Thymus (tissue), 11 donors: ENCODE data around the gene IGIP. TPM values are rescaled to one million over a fixed set of nuclear protein-coding genes. Genes with fewer than 3 reads are reported as not detected.

Source experiments
- DNase-seq, 9 donors: peaks; one replicate each; pipeline ENCODE4 v3.0.0-alpha.2; 2013; ENCODE audit warnings: low spot score in 9 of 9, low read depth in 6 of 9, missing footprints in 1 of 9
- H3K27ac ChIP-seq, 2 donors: one replicate each; pipeline ENCODE4 v1.5.1; 2013; ENCODE audit warnings: control low read depth in 1 of 2, low read depth in 1 of 2, low read length in 1 of 2, mild to moderate bottlenecking in 1 of 2, moderate library complexity in 1 of 2
- H3K27me3 ChIP-seq, 2 donors: one replicate each; pipeline ENCODE4 v1.5.1; 2013; ENCODE audit warnings: low read length in 1 of 2; ENCODE audit not compliant: control insufficient read depth in 2 of 2, insufficient read depth in 1 of 2
- H3K36me3 ChIP-seq, 2 donors: one replicate each; pipeline ENCODE4 v1.5.1; 2013; ENCODE audit warnings: low read length in 1 of 2, mild to moderate bottlenecking in 1 of 2, moderate library complexity in 1 of 2; ENCODE audit not compliant: control insufficient read depth in 2 of 2, insufficient read depth in 2 of 2
- H3K4me1 ChIP-seq, 2 donors: one replicate each; pipeline ENCODE4 v1.5.1; 2013; ENCODE audit warnings: low read length in 2 of 2; ENCODE audit not compliant: control insufficient read depth in 2 of 2, insufficient read depth in 2 of 2
- H3K4me3 ChIP-seq, 2 donors: one replicate each; pipeline ENCODE4 v1.5.1; 2013; ENCODE audit warnings: low read length in 2 of 2, control low read depth in 1 of 2, mild to moderate bottlenecking in 1 of 2
- H3K9me3 ChIP-seq, 2 donors: one replicate each; pipeline ENCODE4 v1.5.1; 2013; ENCODE audit warnings: low read length in 1 of 2, mild to moderate bottlenecking in 1 of 2; ENCODE audit not compliant: control insufficient read depth in 2 of 2, insufficient read depth in 1 of 2
- WGBS: extraction: QIAGEN DNeasy Blood & Tissue Kit; methylation state at CpG from one replicate; pipeline ENCODE4 v1.1.7; 2013; 5-methylcytosine and 5-hydroxymethylcytosine counted together
- polyA plus RNA-seq: library from polyadenylated mRNA; stranded (reverse); fragments of 200-250 nt; gene quantifications from one replicate; pipeline ENCODE4 v1.2.3, GENCODE V29; 2013
- total RNA-seq: library from RNA; stranded (reverse); fragments of 120-200 nt; gene quantifications from one replicate; pipeline ENCODE4 v1.2.4, GENCODE V29; 2013
- donor health status: healthy.

IGIP gene
- total and polyA plus RNA-seq, 2 donors, result 1.5 to 9.2 TPM

GRCh38 chr5:140174465-140175366 is 49.0 kb downstream of the IGIP start, which contains the start of gene CYSTM1:
Gene CYSTM1, plus strand, starts transcription at chr5:140175188. Its CDS starts 19,278 bp downstream, at chr5:140194466.
- WGBS, result 3% methylated on average over 61 of the region's 61 CpGs
- peaks cover 9 to 13% of the 10 kb centered on the region in 2 donors for H3K4me1 ChIP-seq

DNA sequence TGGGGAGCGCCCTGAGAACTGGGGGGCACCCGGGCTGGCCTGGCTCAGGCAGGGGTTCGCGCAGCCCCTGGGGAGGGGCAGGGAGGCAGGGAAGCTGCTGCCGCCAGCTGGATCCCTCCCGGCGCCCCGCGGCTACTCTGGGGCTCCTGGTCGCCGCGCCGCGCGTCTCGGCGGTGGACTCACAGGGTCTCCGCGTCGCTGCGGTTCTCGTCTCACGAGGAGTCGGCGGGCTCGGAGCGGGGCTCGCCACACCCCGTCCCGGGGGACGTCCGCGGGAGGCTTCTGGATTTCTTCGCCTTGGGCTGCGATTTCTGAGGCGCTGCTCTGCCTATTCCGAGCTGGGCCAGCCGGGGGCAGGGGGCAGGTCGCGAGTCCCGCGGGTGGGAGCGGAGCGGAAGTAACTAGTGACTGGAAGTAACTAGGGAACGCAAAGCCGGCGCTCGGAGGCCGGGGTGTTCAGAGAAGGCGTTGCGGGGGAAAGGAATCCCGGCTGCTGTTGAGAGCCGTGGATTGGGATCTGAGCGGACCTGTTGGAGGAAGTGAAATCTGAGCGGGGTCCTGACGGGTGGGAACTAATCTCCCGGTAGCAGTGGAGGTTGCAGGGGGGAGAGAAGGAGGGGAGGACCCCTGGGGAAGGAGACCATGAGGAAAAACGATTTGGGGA is 49.8 kb downstream of the IGIP start:
- Histone ChIP-seq H3K9me3 (peaks cover 0 to 3% of the 10 kb centered on the region in 2 donors), H3K27ac (peak overlapping the region; percentile 68 to 86), H3K4me3 (peak overlapping the region; percentile 70 to 81), H3K36me3 (no peaks in the 10 kb centered on the region), H3K4me1 (peaks cover 9 to 13% of the 10 kb centered on the region in 2 donors), H3K27me3 (peaks cover 2 to 27% of the 10 kb centered on the region in 2 donors)
- under 1% methylated on average over 58 of the region's 58 CpGs for WGBS
- DNase-seq, result peak in 8 of 9 donors; percentile 21 to 78 (median 48)

More at GRCh38 chr5:140174465-140175366, 49.0 kb downstream of the IGIP start, which contains the start of gene CYSTM1:
- Histone ChIP-seq H3K9me3 (peaks cover 0 to 3% of the 10 kb centered on the region in 2 donors), H3K36me3 (no peaks in the 10 kb centered on the region), H3K27ac (peak within 1 kb of the TSS; percentile 68 to 86), H3K4me3 (peak within 1 kb of the TSS; percentile 70 to 81), H3K27me3 (peaks cover 2 to 27% of the 10 kb centered on the region in 2 donors)
- DNase-seq, result peak; percentile 73 to 97 (median 93)

GRCh38 chr5:140176031-140176387 is 50.3 kb downstream of the IGIP start:
- H3K36me3 ChIP-seq, result no peaks in the 10 kb centered on the region
- H3K4me1 ChIP-seq, result peaks cover 9 to 13% of the 10 kb centered on the region in 2 donors
- H3K9me3 ChIP-seq, result peaks cover 0 to 3% of the 10 kb centered on the region in 2 donors
- H3K4me3 ChIP-seq, result peak overlapping the region; percentile 70 to 81
- no peak for DNase-seq
- H3K27me3 ChIP-seq, result peaks cover 2 to 27% of the 10 kb centered on the region in 2 donors
- 6% methylated on average over 4 of the region's 4 CpGs for WGBS
- H3K27ac ChIP-seq, result no peak overlapping the region

DNA sequence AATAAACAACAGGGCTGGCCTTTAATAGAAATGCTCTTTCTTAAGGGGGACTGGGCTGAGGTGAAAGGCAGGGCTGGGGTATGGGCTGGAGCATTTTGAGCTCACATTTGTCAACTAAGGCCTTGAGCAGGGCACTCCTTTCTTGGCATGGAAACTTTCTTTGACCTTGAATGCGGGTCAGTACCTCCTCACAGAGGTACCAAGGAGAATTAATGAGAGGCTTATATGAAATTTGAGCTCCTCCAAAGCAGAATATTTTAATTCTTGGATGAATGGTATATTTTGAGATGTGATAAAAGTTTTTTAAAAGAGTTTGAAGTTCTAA is 52.3 kb downstream of the IGIP start:
- Histone ChIP-seq H3K27ac (no peak overlapping the region), H3K9me3 (peaks cover 0 to 3% of the 10 kb centered on the region in 2 donors), H3K4me1 (peaks cover 9 to 17% of the 10 kb centered on the region in 2 donors), H3K36me3 (no peaks in the 10 kb centered on the region), H3K27me3 (peaks cover 2 to 21% of the 10 kb centered on the region in 2 donors), H3K4me3 (no peak overlapping the region)
- no peak for DNase-seq
- WGBS, result 96% methylated on average over 1 of the region's 1 CpG

DNA sequence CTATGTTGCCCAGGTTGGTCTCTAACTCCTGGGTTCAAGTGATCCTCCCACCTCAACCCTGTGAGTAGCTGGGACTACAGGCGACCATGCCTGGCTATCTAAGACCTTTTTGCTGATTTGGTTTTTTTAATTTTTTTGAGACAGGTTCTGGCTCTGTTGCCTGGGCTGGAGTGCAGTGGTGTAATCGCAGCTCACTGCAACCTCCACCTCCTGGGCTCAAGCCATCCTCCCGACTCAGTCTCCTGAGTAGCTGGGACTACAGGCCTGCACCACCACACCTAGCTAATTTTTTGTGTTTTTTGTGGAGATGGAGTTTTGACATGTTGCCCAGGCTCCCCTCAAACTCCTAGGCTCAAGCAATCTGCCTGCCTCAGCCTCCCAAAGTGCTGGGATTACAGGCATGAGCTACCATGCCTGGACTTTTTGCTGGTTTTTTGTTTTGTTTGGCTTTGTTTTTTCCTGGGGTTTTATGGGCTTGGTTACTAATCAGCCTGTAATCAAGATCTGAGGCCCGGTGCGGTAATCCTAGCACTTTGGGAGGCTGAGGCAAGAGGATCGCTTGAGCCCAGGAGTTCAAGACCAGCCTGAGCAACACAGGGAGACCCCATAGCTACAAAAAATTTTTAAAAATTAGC is 52.9 kb downstream of the IGIP start:
- Histone ChIP-seq H3K27me3 (peaks cover 2 to 17% of the 10 kb centered on the region in 2 donors), H3K9me3 (peaks cover 0 to 3% of the 10 kb centered on the region in 2 donors), H3K4me1 (peaks cover 9 to 17% of the 10 kb centered on the region in 2 donors), H3K4me3 (no peak overlapping the region), H3K27ac (no peak overlapping the region), H3K36me3 (no peaks in the 10 kb centered on the region)
- no peak for DNase-seq
- 80% methylated on average over 6 of the region's 6 CpGs for WGBS

Other genes with a start within 250 kb of the IGIP start
- 0.38 TPM for gene NRG2, start 82.6 kb upstream of the IGIP start, total RNA-seq
- gene NRG2, start 82.6 kb upstream of the IGIP start, polyA plus RNA-seq, result 0.96 TPM
- 4.7 TPM for gene PURA, start 11.8 kb upstream of the IGIP start, total RNA-seq
- gene PURA, start 11.8 kb upstream of the IGIP start, polyA plus RNA-seq, result 5.9 TPM
- gene CYSTM1, start 49.3 kb downstream of the IGIP start, total RNA-seq, result 23.1 TPM
- 44.7 TPM for gene CYSTM1, start 49.3 kb downstream of the IGIP start, polyA plus RNA-seq
- gene PFDN1, start 177.2 kb downstream of the IGIP start, total RNA-seq, result 48.4 TPM
- gene PFDN1, start 177.2 kb downstream of the IGIP start, polyA plus RNA-seq, result 80.7 TPM
- gene HBEGF, start 220.7 kb downstream of the IGIP start, total RNA-seq, result 1.7 TPM
- gene HBEGF, start 220.7 kb downstream of the IGIP start, polyA plus RNA-seq, result 4.2 TPM
- gene SLC4A9, start 234.3 kb downstream of the IGIP start, total RNA-seq, result not detected
- gene SLC4A9, start 234.3 kb downstream of the IGIP start, polyA plus RNA-seq, result 0.07 TPM